Fibroblast of skin of left biceps (primary cell): ENCODE measurements around the gene SMURF2.
A peak's percentile ranks its signal among the peaks of the same experiment; 100 is the strongest.
"Not testable (repeated sequence)": the region's sequence is repeated elsewhere in the genome, so short reads cannot be mapped to it uniquely, and the experiment has no call there.

ENCODE experiments used
- DNase-seq, 2 experiments: peaks; one replicate each; pipeline ENCODE4 v3.0.0-alpha.2; 2013; ENCODE audit warnings: low read depth in 2 of 2

SMURF2 gene

DNA sequence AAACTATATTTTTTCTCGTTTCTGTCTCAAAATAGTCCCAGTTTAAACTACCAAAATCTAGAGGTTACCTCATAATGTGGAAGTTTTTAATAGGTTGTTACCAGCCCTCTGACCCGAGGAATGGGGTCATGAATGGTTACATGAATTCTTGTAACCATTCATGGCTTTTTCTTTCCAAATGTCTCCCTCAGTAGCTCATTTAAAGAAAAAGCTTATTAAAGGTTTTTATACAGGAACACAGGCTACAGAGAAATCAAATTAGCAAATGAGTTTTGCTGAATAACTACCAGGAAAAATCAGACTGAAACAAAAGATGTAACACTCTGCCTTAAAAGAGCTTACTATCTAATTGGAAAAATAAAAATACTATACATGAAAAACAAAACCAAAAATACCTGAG, 63.4 kb downstream of the SMURF2 start:
- no peak for DNase-seq

DNA sequence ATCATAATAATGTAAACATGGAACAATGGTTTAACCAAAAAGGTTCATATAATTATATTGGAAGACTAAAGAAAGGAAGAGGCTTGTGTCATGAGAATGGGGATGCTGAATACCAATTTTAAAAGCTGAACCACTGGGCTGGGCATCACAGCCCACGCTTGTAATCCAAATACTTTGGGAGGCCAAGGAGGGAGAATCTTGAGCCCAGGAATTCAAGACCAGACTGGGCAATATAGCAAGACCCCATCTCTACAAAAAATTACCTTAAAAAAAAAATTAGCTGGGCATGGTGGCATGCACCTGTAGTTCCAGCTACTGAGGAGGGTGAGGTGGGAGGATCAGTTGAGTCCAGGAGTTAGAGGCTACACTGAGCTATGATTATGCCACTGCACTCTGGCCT, 65.1 kb downstream of the SMURF2 start:
- DNase-seq = no peak

DNA sequence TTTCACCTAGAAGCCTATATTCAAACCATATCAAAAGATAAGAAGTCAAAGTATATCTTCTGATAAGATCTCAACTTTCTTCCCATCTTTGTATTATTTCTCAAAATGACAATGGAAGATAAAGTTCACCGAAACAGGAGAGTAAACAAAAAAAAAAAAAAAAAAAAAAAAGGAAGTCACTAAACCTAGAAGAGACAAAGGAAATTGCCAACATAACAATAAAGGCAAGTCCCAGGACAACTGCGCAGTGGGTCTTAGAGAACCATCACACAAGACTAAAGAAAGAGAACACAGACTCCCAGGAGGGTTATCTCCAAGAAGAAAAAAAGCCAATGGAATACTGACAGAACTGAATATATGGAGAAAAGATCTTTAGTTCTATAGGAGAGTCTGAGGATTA, 65.7 kb downstream of the SMURF2 start:
- no peak for DNase-seq

- DNase-seq = no peak
These were observed 70.2 kb downstream of the SMURF2 start for GRCh38 chr17:64591944-64592343.

- no peak for DNase-seq
These were observed 77.0 kb downstream of the SMURF2 start for GRCh38 chr17:64585146-64585545.

- no peak for DNase-seq
These were observed 79.1 kb downstream of the SMURF2 start for GRCh38 chr17:64583038-64583437.

- peak in 1 of 2 experiments; percentile 10 for DNase-seq
These were observed 81.5 kb downstream of the SMURF2 start for GRCh38 chr17:64580384-64581315.

DNA sequence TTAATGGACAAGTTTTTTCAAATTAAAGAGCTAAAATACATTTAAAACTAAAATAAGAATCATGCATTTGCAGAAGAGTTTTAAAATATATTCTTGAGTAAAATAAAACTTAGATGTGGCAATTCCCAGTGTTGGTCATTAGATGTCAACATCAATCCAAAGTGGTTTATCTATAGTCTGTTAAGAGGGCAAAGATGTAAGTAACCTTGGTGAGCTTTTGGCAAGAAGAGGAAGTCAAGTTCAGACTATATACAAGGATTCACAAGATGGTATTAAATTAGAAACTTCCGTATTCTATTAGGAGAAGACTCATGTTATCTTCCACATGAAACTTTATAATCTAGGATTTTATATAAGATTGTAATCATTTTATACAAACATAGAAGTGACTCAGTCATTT, 82.2 kb downstream of the SMURF2 start:
- DNase-seq = no peak

DNA sequence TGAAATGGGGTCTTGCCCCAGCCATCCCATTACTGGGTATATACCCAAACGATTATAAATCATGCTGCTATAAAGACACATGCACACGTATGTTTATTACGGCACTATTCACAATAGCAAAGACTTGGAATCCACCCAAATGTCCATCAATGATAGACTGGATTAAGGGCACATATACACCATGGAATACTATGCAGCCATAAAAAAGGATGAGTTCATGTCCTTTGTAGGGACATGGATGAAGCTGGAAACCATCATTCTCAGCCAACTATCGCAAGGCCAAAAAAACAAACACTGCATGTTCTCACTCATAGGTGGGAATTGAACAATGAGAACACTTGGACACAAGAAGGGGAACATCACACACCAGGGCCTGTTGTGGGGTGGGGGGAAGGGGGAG, 85.1 kb downstream of the SMURF2 start:
- DNase-seq = not testable (repeated sequence)

- DNase-seq = no peak
These were observed 86.7 kb downstream of the SMURF2 start for GRCh38 chr17:64575431-64575830.

DNA sequence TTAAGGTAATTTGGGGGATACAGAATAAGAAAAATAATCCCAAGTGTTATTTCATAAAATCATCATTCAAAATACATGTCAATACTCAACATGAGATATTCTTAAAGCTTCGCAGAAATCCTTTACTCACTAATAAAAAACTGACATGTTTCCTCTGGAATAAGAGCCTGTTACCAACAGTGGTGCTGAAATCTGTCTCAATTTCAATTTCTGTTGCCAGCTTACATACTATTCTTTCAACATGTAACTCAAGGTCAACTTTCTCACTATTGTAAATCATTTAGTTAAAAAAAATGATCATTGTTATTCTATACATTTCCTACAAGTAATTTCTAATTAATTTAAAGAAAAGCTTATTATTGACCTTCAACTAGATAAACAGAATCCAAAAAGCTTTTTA, 87.5 kb downstream of the SMURF2 start:
- DNase-seq = no peak

GRCh38 chr17:64573214-64573613, 88.9 kb downstream of the SMURF2 start:
- no peak for DNase-seq

GRCh38 chr17:64572682-64573154, 89.4 kb downstream of the SMURF2 start:
- DNase-seq = peak in 1 of 2 experiments; percentile 11

GRCh38 chr17:64571746-64572145, 90.4 kb downstream of the SMURF2 start:
- DNase-seq = no peak

DNA sequence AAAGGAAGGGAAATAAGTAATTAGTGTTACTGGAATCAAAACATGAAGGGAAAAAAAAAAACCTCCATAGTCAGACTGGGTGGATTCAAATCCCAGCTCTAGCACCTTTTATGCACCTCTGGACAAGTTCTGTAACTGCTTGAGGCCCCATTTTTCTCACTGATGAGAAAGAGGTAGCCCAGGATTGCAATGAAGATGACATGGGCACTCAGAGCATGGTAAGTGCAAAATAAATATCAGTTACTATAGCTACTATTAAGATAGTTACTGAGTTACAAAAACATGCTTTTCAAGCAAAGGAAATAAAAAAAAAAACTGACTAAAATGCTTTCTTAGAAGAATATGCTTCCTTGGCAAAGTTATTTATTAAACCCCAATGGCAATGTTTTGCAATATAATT, 96.5 kb downstream of the SMURF2 start:
- no peak for DNase-seq

- no peak for DNase-seq
These were observed 98.0 kb downstream of the SMURF2 start for GRCh38 chr17:64564098-64564497.

GRCh38 chr17:64555281-64555680, 106.8 kb downstream of the SMURF2 start:
- DNase-seq = no peak

DNA sequence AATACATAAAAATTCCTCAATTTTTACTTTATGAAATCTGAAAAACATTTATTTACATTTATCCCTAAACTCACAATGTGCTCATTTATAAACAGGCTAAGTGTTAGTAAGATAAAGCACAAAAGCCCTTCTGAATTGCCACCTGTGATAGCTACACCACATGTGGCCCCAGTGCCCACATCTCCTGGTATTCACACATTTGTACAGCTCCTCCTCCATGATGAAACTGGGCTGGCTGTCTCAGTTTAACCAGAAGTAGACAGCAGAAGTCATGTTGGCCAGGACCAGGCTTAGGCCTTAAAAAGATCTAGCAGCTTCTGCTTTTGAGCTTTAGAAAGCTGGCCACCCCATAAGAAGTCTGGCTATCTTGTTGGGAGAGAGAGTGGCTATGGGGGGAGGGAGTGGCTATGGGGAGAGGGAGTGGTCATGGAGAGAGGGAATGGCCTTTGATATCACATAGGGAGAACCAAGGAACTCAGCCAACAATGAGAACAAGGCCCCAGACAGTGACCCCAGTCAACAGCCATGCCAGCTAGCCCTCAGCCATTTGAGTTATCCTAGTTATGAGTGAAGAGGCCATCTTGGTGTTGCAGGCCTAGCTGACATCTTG, 108.0 kb downstream of the SMURF2 start:
- no peak for DNase-seq

DNA sequence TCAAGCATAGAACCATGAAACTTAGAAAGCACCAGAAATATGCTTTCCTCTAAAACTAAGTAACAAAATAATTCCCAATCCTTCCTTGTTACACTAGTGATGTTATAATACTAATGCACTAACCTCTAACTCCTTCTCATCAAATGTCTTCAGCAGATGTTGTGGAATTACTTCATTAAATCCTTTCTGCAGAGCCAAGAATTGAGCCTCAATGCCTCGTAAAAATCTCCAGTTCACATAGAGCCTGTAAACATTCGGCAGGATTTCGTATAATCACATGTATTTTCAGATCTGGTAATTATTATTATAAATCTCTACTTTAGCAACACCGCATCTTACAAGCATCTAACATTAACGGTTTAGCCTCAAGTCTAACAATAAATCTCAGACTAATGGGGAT, 110.6 kb downstream of the SMURF2 start:
- DNase-seq = no peak

DNA sequence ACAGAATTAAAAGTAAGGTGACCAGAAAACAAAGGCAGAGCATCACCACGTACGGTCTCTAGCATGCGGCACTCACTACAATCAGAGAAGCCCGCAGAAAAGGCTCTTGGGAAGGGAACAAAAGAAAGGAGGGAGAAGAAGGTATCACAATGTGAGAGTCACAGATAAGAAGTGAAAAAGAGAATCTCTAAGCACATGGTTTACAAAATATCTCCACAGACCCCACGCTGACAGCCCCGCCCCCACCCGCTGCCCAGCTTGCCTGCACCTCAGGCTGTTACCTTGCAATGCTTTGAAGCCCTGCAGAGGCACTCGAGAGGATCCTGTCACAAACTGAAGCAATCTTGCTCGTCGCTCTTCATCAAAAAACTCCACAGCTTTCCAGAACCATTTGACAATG, 114.8 kb downstream of the SMURF2 start:
- no peak for DNase-seq

DNA sequence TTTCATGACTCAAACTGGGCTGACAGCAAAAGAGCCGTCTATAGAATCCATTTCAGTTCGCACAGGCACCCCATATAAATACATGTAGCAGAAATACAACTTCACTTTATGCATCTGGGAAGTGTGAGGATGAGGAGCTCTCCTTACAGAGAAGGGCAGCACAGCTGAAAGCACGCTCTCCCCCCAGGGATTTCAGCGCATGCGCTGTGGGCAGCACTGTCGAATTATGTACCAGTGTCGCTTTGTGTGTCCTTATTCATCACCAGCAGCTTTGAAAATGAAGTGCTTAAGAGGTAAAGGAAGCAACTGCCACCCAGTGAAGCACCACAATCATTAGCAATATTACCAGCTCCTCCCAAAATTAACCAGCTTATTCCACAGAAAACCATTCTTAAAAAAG, 115.4 kb downstream of the SMURF2 start:
- no peak for DNase-seq

- no peak for DNase-seq
These were observed 117.4 kb downstream of the SMURF2 start for GRCh38 chr17:64544742-64545141.

DNA sequence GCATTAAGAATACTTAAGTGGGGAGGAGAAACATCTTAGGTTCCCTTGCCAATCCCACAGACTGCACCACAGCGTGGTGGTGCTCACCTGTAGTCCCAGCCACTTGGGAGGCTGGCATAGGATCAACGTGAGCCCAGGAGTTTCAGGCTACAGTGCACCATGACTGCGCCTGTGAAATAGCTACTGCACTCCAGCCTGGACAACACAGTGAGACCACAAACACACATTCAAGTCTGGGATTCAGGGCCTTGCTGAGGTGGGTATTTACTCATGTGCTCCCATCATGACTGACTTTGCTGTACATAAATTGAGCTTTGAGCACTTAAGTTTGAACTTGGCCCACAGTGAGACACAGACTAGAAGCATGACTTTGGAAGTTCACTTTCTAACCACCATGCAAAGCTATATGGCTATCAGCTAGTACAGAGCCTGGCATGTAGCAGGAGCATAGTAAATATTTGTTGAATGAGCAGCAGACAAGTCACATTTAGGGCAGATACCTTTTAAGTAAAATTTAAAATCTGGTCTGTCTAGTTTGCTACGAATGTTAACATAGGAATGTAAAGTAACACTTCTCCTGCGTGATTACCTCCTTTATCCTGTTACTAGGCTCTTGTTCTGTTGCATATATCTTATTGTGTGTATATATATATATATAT, 121.9 kb downstream of the SMURF2 start:
- DNase-seq = no peak
